ENCODE data around the gene KIAA0319L.
A peak's percentile ranks its signal among the peaks of the same experiment; 100 is the strongest.

GRCh38 chr1:35564037-35564883 is 7.1 kb upstream of the KIAA0319L start:
- TF ChIP-seq, protein P1, sequence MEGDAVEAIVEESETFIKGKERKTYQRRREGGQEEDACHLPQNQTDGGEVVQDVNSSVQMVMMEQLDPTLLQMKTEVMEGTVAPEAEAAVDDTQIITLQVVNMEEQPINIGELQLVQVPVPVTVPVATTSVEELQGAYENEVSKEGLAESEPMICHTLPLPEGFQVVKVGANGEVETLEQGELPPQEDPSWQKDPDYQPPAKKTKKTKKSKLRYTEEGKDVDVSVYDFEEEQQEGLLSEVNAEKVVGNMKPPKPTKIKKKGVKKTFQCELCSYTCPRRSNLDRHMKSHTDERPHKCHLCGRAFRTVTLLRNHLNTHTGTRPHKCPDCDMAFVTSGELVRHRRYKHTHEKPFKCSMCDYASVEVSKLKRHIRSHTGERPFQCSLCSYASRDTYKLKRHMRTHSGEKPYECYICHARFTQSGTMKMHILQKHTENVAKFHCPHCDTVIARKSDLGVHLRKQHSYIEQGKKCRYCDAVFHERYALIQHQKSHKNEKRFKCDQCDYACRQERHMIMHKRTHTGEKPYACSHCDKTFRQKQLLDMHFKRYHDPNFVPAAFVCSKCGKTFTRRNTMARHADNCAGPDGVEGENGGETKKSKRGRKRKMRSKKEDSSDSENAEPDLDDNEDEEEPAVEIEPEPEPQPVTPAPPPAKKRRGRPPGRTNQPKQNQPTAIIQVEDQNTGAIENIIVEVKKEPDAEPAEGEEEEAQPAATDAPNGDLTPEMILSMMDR (IDR thresholded peaks at IDR 0.05): peak; percentile 64 to 83 (median 75)
- no peak for TF ChIP-seq POLR2A (IDR thresholded peaks at IDR 0.05)

Data from transverse colon (tissue), 3 donors.